GM23338 (cell line): Measurements from ENCODE around the gene LDB3. TPM values are rescaled to one million over a fixed set of nuclear protein-coding genes. Genes with fewer than 3 reads are reported as not detected.

Experiments used
- ATAC-seq: fragments of 200-7000 bp; cut with Tn5 transposase; 3 replicates; pipeline ENCODE4 v1.9.1; 2020
- DNase-seq: peaks from one replicate; pipeline ENCODE4 v3.0.0-alpha.2; 2015; ENCODE audit warnings: low spot score
- H2AFZ ChIP-seq: fragments of 200-600 bp; sonication (generic); 2 replicates; pipeline ENCODE4 v1.8.0; 2016; ENCODE audit warnings: antibody characterized with exemption, mild to moderate bottlenecking, moderate library complexity
- H3F3A ChIP-seq: fragments of 200-600 bp; sonication (generic); replicated peaks from 2 replicates; pipeline ENCODE4 v1.8.0; 2017; ENCODE audit warnings: antibody characterized with exemption, mixed run types, low read depth
- H3K27ac ChIP-seq: fragments of 200-600 bp; sonication (generic); 2 replicates; pipeline ENCODE4 v1.6.1; 2016; ENCODE audit warnings: low read depth
- H3K27me3 ChIP-seq: fragments of 200-600 bp; sonication (generic); 2 replicates; pipeline ENCODE4 v1.8.0; 2016; ENCODE audit warnings: mild to moderate bottlenecking, mixed run types, moderate library complexity; ENCODE audit not compliant: insufficient read depth
- H3K36me3 ChIP-seq: fragments of 200-600 bp; sonication (generic); 2 replicates; pipeline ENCODE4 v1.8.0; 2016; ENCODE audit warnings: mild to moderate bottlenecking; ENCODE audit not compliant: insufficient read depth
- H3K4me1 ChIP-seq: fragments of 200-600 bp; sonication (generic); 2 replicates; pipeline ENCODE4 v1.8.0; 2016; ENCODE audit warnings: mild to moderate bottlenecking, moderate library complexity; ENCODE audit not compliant: insufficient read depth
- H3K4me2 ChIP-seq: fragments of 200-600 bp; sonication (generic); 2 replicates; pipeline ENCODE4 v1.7.1; 2017; ENCODE audit warnings: mixed run types
- H3K4me3 ChIP-seq: fragments of 200-600 bp; sonication (generic); 2 replicates; pipeline ENCODE4 v1.6.1; 2016; ENCODE audit warnings: mixed run types
- H3K79me2 ChIP-seq: fragments of 200-600 bp; sonication (generic); replicated peaks from 2 replicates; pipeline ENCODE4 v1.8.0; 2017; ENCODE audit warnings: mild to moderate bottlenecking; ENCODE audit not compliant: insufficient read depth
- H3K9me2 ChIP-seq: fragments of 200-600 bp; sonication (generic); 2 replicates; pipeline ENCODE4 v1.8.0; 2017; ENCODE audit not compliant: insufficient read depth
- H4K20me1 ChIP-seq: fragments of 200-600 bp; sonication (generic); replicated peaks from 2 replicates; pipeline ENCODE4 v1.8.0; 2017; ENCODE audit warnings: mild to moderate bottlenecking; ENCODE audit not compliant: insufficient read depth
- H3K27ac Mint-ChIP-seq: 2 replicates; pipeline ENCODE4 v1.8.0; 2020; ENCODE audit warnings: inconsistent platforms, mild to moderate bottlenecking, moderate library complexity, mixed read lengths
- H3K27me3 Mint-ChIP-seq: 3 replicates; pipeline ENCODE4 v1.8.0; 2022; ENCODE audit warnings: low read depth, mild to moderate bottlenecking, moderate library complexity, mixed read lengths, inconsistent platforms; ENCODE audit not compliant: insufficient read depth, poor library complexity
- H3K36me3 Mint-ChIP-seq: 3 replicates; pipeline ENCODE4 v1.8.0; 2021; ENCODE audit warnings: low read depth, mild to moderate bottlenecking, inconsistent platforms, moderate library complexity, mixed read lengths
- H3K4me1 Mint-ChIP-seq: 3 replicates; pipeline ENCODE4 v1.8.0; 2020; ENCODE audit warnings: mild to moderate bottlenecking, inconsistent platforms, mixed read lengths
- H3K4me3 Mint-ChIP-seq: 3 replicates; pipeline ENCODE4 v1.8.0; 2021; ENCODE audit warnings: moderate library complexity, mild to moderate bottlenecking, inconsistent platforms, mixed read lengths
- H3K9me3 Mint-ChIP-seq: 3 replicates; pipeline ENCODE4 v1.8.0; 2020; ENCODE audit warnings: moderate library complexity, mild to moderate bottlenecking, inconsistent platforms, mixed read lengths
- CREB1 ChIP-seq: fragments of 250-450 bp; sonication (Bioruptor Pico); IDR thresholded peaks from 2 replicates; pipeline ENCODE4 v1.5.0; 2020; ENCODE audit warnings: low read depth, mild to moderate bottlenecking, moderate library complexity
- JUNB ChIP-seq: IDR thresholded peaks from one replicate; pipeline ENCODE4 v1.6.1; 2016; ENCODE audit warnings: antibody characterized with exemption; ENCODE audit not compliant: unreplicated experiment
- POLR2AphosphoS5 ChIP-seq: IDR thresholded peaks from 2 replicates; pipeline ENCODE4 v1.6.1; 2016; ENCODE audit warnings: antibody characterized with exemption, low read depth
- STAT1 ChIP-seq: IDR thresholded peaks from one replicate; pipeline ENCODE4 v1.6.1; 2016; ENCODE audit warnings: antibody characterized with exemption; ENCODE audit not compliant: unreplicated experiment
- ZNF114 ChIP-seq: fragments of 250-450 bp; sonication (Bioruptor Pico); IDR thresholded peaks from 2 replicates; pipeline ENCODE4 v1.5.0; 2020; ENCODE audit warnings: mild to moderate bottlenecking, moderate library complexity
- ZNF331 ChIP-seq: fragments of 250-450 bp; sonication (Bioruptor Pico); IDR thresholded peaks from 2 replicates; pipeline ENCODE4 v1.5.0; 2020; ENCODE audit warnings: low read depth, mild to moderate bottlenecking, moderate library complexity
- ZNF462 ChIP-seq: fragments of 250-450 bp; sonication (Bioruptor Pico); IDR thresholded peaks from 2 replicates; pipeline ENCODE4 v1.5.0; 2020; ENCODE audit warnings: mild to moderate bottlenecking, moderate library complexity
- polyA plus RNA-seq: library from polyadenylated mRNA; unstranded; fragments of >200 nt; fragmentation: Nextera tagmentation; extraction: Ambion mirVana; gene quantifications from 2 replicates; pipeline ENCODE4 v1.2.1, GENCODE V29; 2016
- total RNA-seq: library from RNA; depleted of rRNA; stranded (reverse); fragments of >200 nt; shearing (Covaris generic); gene quantifications from 2 replicates; pipeline ENCODE4 v1.2.3, GENCODE V29; 2014

LDB3 gene
- total and polyA plus RNA-seq, 2 experiments from 2014 or later: 0.14 to 0.16 TPM

GRCh38 chr10:86648704-86649427 lies 19.4 kb upstream of the LDB3 start:
- H3F3A ChIP-seq: no peaks in the 10 kb centered on the region
- TF ChIP-seq ZNF331: no peak
- no peak for TF ChIP-seq CREB1 (CRISPR knock-in tag)
- TF ChIP-seq POLR2AphosphoS5: no peak
- TF ChIP-seq ZNF462 (CRISPR knock-in tag): no peak
- H3K27ac ChIP-seq: no peak overlapping the region
- peaks cover 7% of the 10 kb centered on the region for H3K4me1 ChIP-seq
- H4K20me1 ChIP-seq: no peaks in the 10 kb centered on the region
- no peaks in the 10 kb centered on the region for H3K79me2 ChIP-seq
- no peak overlapping the region for H3K4me3 Mint-ChIP-seq
- H3K4me3 ChIP-seq: no peak overlapping the region
- no peak overlapping the region for H3K27ac Mint-ChIP-seq
- H3K36me3 ChIP-seq: no peaks in the 10 kb centered on the region
- H3K27me3 ChIP-seq: no peaks in the 10 kb centered on the region
- no peaks in the 10 kb centered on the region; the same call in 1 of the 3 replicates for H3K9me3 Mint-ChIP-seq
- peak overlapping the region; percentile 84 for H2AFZ ChIP-seq
- DNase-seq (no peak), ATAC-seq (no peak)
- no peaks in the 10 kb centered on the region for H3K36me3 Mint-ChIP-seq
- H3K4me1 Mint-ChIP-seq: peaks cover 11% of the 10 kb centered on the region
- no peak overlapping the region for H3K4me2 ChIP-seq
- peaks cover 3% of the 10 kb centered on the region for H3K27me3 Mint-ChIP-seq
- H3K9me2 ChIP-seq: peaks cover under 1% of the 10 kb centered on the region; the same call in 1 of the 2 replicates

GRCh38 chr10:86649471-86650150 lies 18.7 kb upstream of the LDB3 start:
- no peaks in the 10 kb centered on the region; the same call in 1 of the 2 replicates for H3K9me2 ChIP-seq
- no peaks in the 10 kb centered on the region; the same call in 1 of the 3 replicates for H3K9me3 Mint-ChIP-seq
- H3K27me3 Mint-ChIP-seq: peaks cover 3% of the 10 kb centered on the region
- no peaks in the 10 kb centered on the region for H3K27me3 ChIP-seq
- H3K4me1 Mint-ChIP-seq: peaks cover 11% of the 10 kb centered on the region
- H3K79me2 ChIP-seq: no peaks in the 10 kb centered on the region
- H3K4me3 Mint-ChIP-seq: no peak overlapping the region
- H3K4me1 ChIP-seq: peaks cover 7% of the 10 kb centered on the region
- H3K4me3 ChIP-seq: no peak overlapping the region
- no peaks in the 10 kb centered on the region for H3K36me3 ChIP-seq
- H2AFZ ChIP-seq: no peak overlapping the region
- H3K27ac ChIP-seq: no peak overlapping the region
- no peaks in the 10 kb centered on the region for H3K36me3 Mint-ChIP-seq
- no peak overlapping the region for H3K27ac Mint-ChIP-seq
- H3F3A ChIP-seq: no peaks in the 10 kb centered on the region
- ATAC-seq (no peak), DNase-seq (no peak)
- no peak overlapping the region for H3K4me2 ChIP-seq
- no peaks in the 10 kb centered on the region for H4K20me1 ChIP-seq
- TF ChIP-seq CREB1 (CRISPR knock-in tag): no peak
- TF ChIP-seq STAT1: no peak
- TF ChIP-seq JUNB: no peak
- TF ChIP-seq ZNF114: no peak
